Activated naive CD8-positive, alpha-beta T cell treated with anti-CD3 and anti-CD28 coated beads for 36 hours (primary cell): Measurements from ENCODE around the gene CSAD. TPM values are rescaled to one million over a fixed set of nuclear protein-coding genes. Genes with fewer than 3 reads are reported as not detected.
A peak's percentile ranks its signal among the peaks of the same experiment; 100 is the strongest.

ENCODE experiments used
- DNase-seq: peaks from one replicate; pipeline ENCODE4 v3.0.0; 2021
- H3K27ac Mint-ChIP-seq: one replicate; pipeline ENCODE4 v1.8.0; 2022; ENCODE audit warnings: mild to moderate bottlenecking, moderate library complexity, mixed read lengths
- H3K27me3 Mint-ChIP-seq: one replicate; pipeline ENCODE4 v1.8.0; 2022; ENCODE audit warnings: mild to moderate bottlenecking, mixed read lengths
- H3K36me3 Mint-ChIP-seq: one replicate; pipeline ENCODE4 v1.8.0; 2021; ENCODE audit warnings: mild to moderate bottlenecking, mixed read lengths
- H3K4me1 Mint-ChIP-seq: one replicate; pipeline ENCODE4 v1.8.0; 2021; ENCODE audit warnings: mixed read lengths
- H3K4me3 Mint-ChIP-seq: one replicate; pipeline ENCODE4 v1.8.0; 2022; ENCODE audit warnings: mild to moderate bottlenecking, moderate library complexity, mixed read lengths
- H3K9me3 Mint-ChIP-seq: one replicate; pipeline ENCODE4 v1.8.0; 2022; ENCODE audit warnings: mixed read lengths
- total RNA-seq, 2 experiments: library from RNA; stranded (reverse); gene quantifications; one replicate each; pipeline ENCODE4 v1.2.3, GENCODE V29; 2021

CSAD gene
- total RNA-seq, 2 experiments from 2014 or later = 11.8 to 11.9 TPM

GRCh38 chr12:53197011-53197640 lies 16.4 kb upstream of the CSAD start:
- no peak overlapping the region for H3K4me3 Mint-ChIP-seq
- no peaks in the 10 kb centered on the region for H3K27me3 Mint-ChIP-seq

GRCh38 chr12:53196486-53196885 lies 15.8 kb upstream of the CSAD start:
- DNase-seq = no peak
- Mint-ChIP-seq H3K4me3 (no peak overlapping the region), H3K9me3 (peaks cover 2% of the 10 kb centered on the region), H3K27me3 (no peaks in the 10 kb centered on the region), H3K36me3 (peaks cover 45% of the 10 kb centered on the region), H3K27ac (no peak overlapping the region), H3K4me1 (peaks cover 39% of the 10 kb centered on the region)

More at GRCh38 chr12:53197011-53197640, 16.4 kb upstream of the CSAD start:
- peaks cover 43% of the 10 kb centered on the region for H3K4me1 Mint-ChIP-seq
- DNase-seq = no peak
- H3K9me3 Mint-ChIP-seq = peaks cover 2% of the 10 kb centered on the region
- H3K36me3 Mint-ChIP-seq = peaks cover 45% of the 10 kb centered on the region
- H3K27ac Mint-ChIP-seq = no peak overlapping the region

GRCh38 chr12:53195516-53196420 lies 15.0 kb upstream of the CSAD start:
- Mint-ChIP-seq H3K4me3 (no peak overlapping the region), H3K4me1 (peaks cover 36% of the 10 kb centered on the region), H3K27ac (no peak overlapping the region), H3K27me3 (no peaks in the 10 kb centered on the region), H3K9me3 (no peaks in the 10 kb centered on the region), H3K36me3 (peaks cover 40% of the 10 kb centered on the region)
- DNase-seq = no peak

- no peak for DNase-seq
- H3K27ac Mint-ChIP-seq = no peak overlapping the region
- H3K4me1 Mint-ChIP-seq = peaks cover 34% of the 10 kb centered on the region
- H3K9me3 Mint-ChIP-seq = no peaks in the 10 kb centered on the region
- no peak overlapping the region for H3K4me3 Mint-ChIP-seq
- no peaks in the 10 kb centered on the region for H3K27me3 Mint-ChIP-seq
- H3K36me3 Mint-ChIP-seq = peaks cover 33% of the 10 kb centered on the region
Observed at GRCh38 chr12:53194973-53195372, 14.2 kb upstream of the CSAD start.

GRCh38 chr12:53193985-53194716 lies 13.4 kb upstream of the CSAD start:
- Mint-ChIP-seq H3K27ac (peak overlapping the region; percentile 22), H3K9me3 (no peaks in the 10 kb centered on the region), H3K4me1 (peaks cover 35% of the 10 kb centered on the region), H3K36me3 (peaks cover 28% of the 10 kb centered on the region), H3K27me3 (no peaks in the 10 kb centered on the region), H3K4me3 (no peak overlapping the region)
- no peak for DNase-seq

GRCh38 chr12:53193040-53193439 lies 12.3 kb upstream of the CSAD start:
- DNase-seq = no peak
- peaks cover 23% of the 10 kb centered on the region for H3K36me3 Mint-ChIP-seq
- H3K27ac Mint-ChIP-seq = no peak overlapping the region
- H3K4me1 Mint-ChIP-seq = peaks cover 26% of the 10 kb centered on the region
- no peak overlapping the region for H3K4me3 Mint-ChIP-seq
- H3K9me3 Mint-ChIP-seq = no peaks in the 10 kb centered on the region
- no peaks in the 10 kb centered on the region for H3K27me3 Mint-ChIP-seq

- no peak overlapping the region for H3K27ac Mint-ChIP-seq
- peaks cover 24% of the 10 kb centered on the region for H3K4me1 Mint-ChIP-seq
- H3K4me3 Mint-ChIP-seq = no peak overlapping the region
- no peaks in the 10 kb centered on the region for H3K27me3 Mint-ChIP-seq
- no peaks in the 10 kb centered on the region for H3K9me3 Mint-ChIP-seq
- DNase-seq = no peak
- peaks cover 21% of the 10 kb centered on the region for H3K36me3 Mint-ChIP-seq
Observed at GRCh38 chr12:53192531-53193021, 11.9 kb upstream of the CSAD start.

GRCh38 chr12:53191885-53192530 lies 11.3 kb upstream of the CSAD start:
- Mint-ChIP-seq H3K4me3 (peak overlapping the region; percentile 18), H3K27ac (no peak overlapping the region), H3K9me3 (no peaks in the 10 kb centered on the region), H3K36me3 (peaks cover 24% of the 10 kb centered on the region), H3K4me1 (peaks cover 21% of the 10 kb centered on the region), H3K27me3 (no peaks in the 10 kb centered on the region)
- no peak for DNase-seq

- Mint-ChIP-seq H3K4me3 (no peak overlapping the region), H3K9me3 (no peaks in the 10 kb centered on the region), H3K36me3 (peaks cover 17% of the 10 kb centered on the region), H3K27me3 (no peaks in the 10 kb centered on the region), H3K4me1 (peaks cover 19% of the 10 kb centered on the region), H3K27ac (no peak overlapping the region)
- no peak for DNase-seq
Observed at GRCh38 chr12:53191096-53191884, 10.6 kb upstream of the CSAD start.

GRCh38 chr12:53190108-53190729 lies 9.5 kb upstream of the CSAD start:
- H3K27me3 Mint-ChIP-seq = no peaks in the 10 kb centered on the region
- peaks cover 20% of the 10 kb centered on the region for H3K4me1 Mint-ChIP-seq
- no peak overlapping the region for H3K4me3 Mint-ChIP-seq
- peak; percentile 60 for DNase-seq
- peak overlapping the region; percentile 60 for H3K27ac Mint-ChIP-seq
- H3K9me3 Mint-ChIP-seq = no peaks in the 10 kb centered on the region
- H3K36me3 Mint-ChIP-seq = peaks cover 21% of the 10 kb centered on the region

GRCh38 chr12:53187145-53187899 lies 6.6 kb upstream of the CSAD start:
- Mint-ChIP-seq H3K4me1 (peaks cover 42% of the 10 kb centered on the region), H3K27ac (no peak overlapping the region), H3K36me3 (peaks cover 24% of the 10 kb centered on the region), H3K27me3 (no peaks in the 10 kb centered on the region), H3K4me3 (no peak overlapping the region), H3K9me3 (no peaks in the 10 kb centered on the region)
- no peak for DNase-seq

- peaks cover 47% of the 10 kb centered on the region for H3K4me1 Mint-ChIP-seq
- H3K36me3 Mint-ChIP-seq = peaks cover 30% of the 10 kb centered on the region
- DNase-seq = no peak
- no peak overlapping the region for H3K27ac Mint-ChIP-seq
- no peaks in the 10 kb centered on the region for H3K27me3 Mint-ChIP-seq
- peaks cover 2% of the 10 kb centered on the region for H3K9me3 Mint-ChIP-seq
- H3K4me3 Mint-ChIP-seq = no peak overlapping the region
Observed at GRCh38 chr12:53186745-53187144, 6.0 kb upstream of the CSAD start.

GRCh38 chr12:53185582-53186153 lies 4.9 kb upstream of the CSAD start:
- peaks cover 2% of the 10 kb centered on the region for H3K9me3 Mint-ChIP-seq
- peaks cover 36% of the 10 kb centered on the region for H3K36me3 Mint-ChIP-seq
- H3K4me1 Mint-ChIP-seq = peaks cover 50% of the 10 kb centered on the region
- H3K27me3 Mint-ChIP-seq = no peaks in the 10 kb centered on the region
- no peak overlapping the region for H3K4me3 Mint-ChIP-seq
- peak overlapping the region; percentile 2 for H3K27ac Mint-ChIP-seq
- DNase-seq = no peak
